T-helper 2 cell treated with Interferon-gamma antibody and Interleukin-4, amounts not matched to agents 100 ng/mL and 5 ng/mL, for 36 hours (primary cell): ENCODE measurements around the gene ZFPM1. TPM values are rescaled to one million over a fixed set of nuclear protein-coding genes. Genes with fewer than 3 reads are reported as not detected.
"Not testable (repeated sequence)": the region's sequence is repeated elsewhere in the genome, so short reads cannot be mapped to it uniquely, and the experiment has no call there.

Source experiments
- intact Hi-C: fragments of 100-400 bp; cut with micrococcal nuclease; formaldehyde crosslinking; loops from one replicate; pipeline ENCODE4 v1.15.1; 2023
- total RNA-seq: library from RNA; stranded (reverse); gene quantifications from 2 replicates; pipeline ENCODE4 v1.2.3, GENCODE V29; 2022

ZFPM1 gene
- total RNA-seq, 1 donor from 2014 or later = 11.5 TPM

- intact Hi-C loops = no loop called here
Observed at GRCh38 chr16:88477631-88478519, 24.8 kb downstream of the ZFPM1 start.

- intact Hi-C loops = no loop called here
Observed at GRCh38 chr16:88478889-88479792, 26.1 kb downstream of the ZFPM1 start.

GRCh38 chr16:88479793-88480760, 27.0 kb downstream of the ZFPM1 start:
- intact Hi-C loops = no loop called here

GRCh38 chr16:88480829-88481228, 27.7 kb downstream of the ZFPM1 start:
- intact Hi-C loops = no loop called here

- intact Hi-C loops = no loop called here
Observed at GRCh38 chr16:88481851-88482250, 28.8 kb downstream of the ZFPM1 start.

- intact Hi-C loops = no loop called here
Observed at GRCh38 chr16:88482630-88483391, 29.7 kb downstream of the ZFPM1 start.

- intact Hi-C loops = no loop called here
Observed at GRCh38 chr16:88483392-88483641, 30.2 kb downstream of the ZFPM1 start.

- intact Hi-C loops = no loop called here
Observed at GRCh38 chr16:88484505-88485365, 31.7 kb downstream of the ZFPM1 start.

- intact Hi-C loops = not testable (repeated sequence)
Observed at GRCh38 chr16:88485366-88485741, 32.3 kb downstream of the ZFPM1 start.

- intact Hi-C loops = no loop called here
Observed at GRCh38 chr16:88486398-88487123, 33.5 kb downstream of the ZFPM1 start.

- intact Hi-C loops = no loop called here
Observed at GRCh38 chr16:88487124-88487432, 34.0 kb downstream of the ZFPM1 start.

GRCh38 chr16:88487920-88488851, 35.1 kb downstream of the ZFPM1 start:
- intact Hi-C loops = no loop called here

- intact Hi-C loops = no loop called here
Observed at GRCh38 chr16:88489163-88489741, 36.2 kb downstream of the ZFPM1 start.

GRCh38 chr16:88491001-88491559, 38.0 kb downstream of the ZFPM1 start:
- intact Hi-C loops = no loop called here

GRCh38 chr16:88491560-88492310, 38.7 kb downstream of the ZFPM1 start:
- intact Hi-C loops = no loop called here

GRCh38 chr16:88493879-88494278, 40.8 kb downstream of the ZFPM1 start:
- intact Hi-C loops = no loop called here
